Ishikawa (cell line): ENCODE measurements around the gene CLCA1.

Experiments
- CEBPB ChIP-seq: IDR thresholded peaks from 2 replicates; pipeline ENCODE4 v1.6.1; 2012
- CREB1 ChIP-seq: IDR thresholded peaks from 2 replicates; pipeline ENCODE4 v1.6.1; 2012; ENCODE audit warnings: low read depth
- EGR1 ChIP-seq: IDR thresholded peaks from 2 replicates; pipeline ENCODE4 v1.6.1; 2012
- EP300 ChIP-seq: IDR thresholded peaks from 2 replicates; pipeline ENCODE4 v1.6.1; 2012; ENCODE audit warnings: borderline replicate concordance
- FOXM1 ChIP-seq: IDR thresholded peaks from 2 replicates; pipeline ENCODE4 v1.6.1; 2012; ENCODE audit warnings: low read depth, borderline replicate concordance
- MAX ChIP-seq: IDR thresholded peaks from 2 replicates; pipeline ENCODE4 v1.6.1; 2012
- NFIC ChIP-seq: IDR thresholded peaks from 2 replicates; pipeline ENCODE4 v1.6.1; 2012
- RAD21 ChIP-seq: IDR thresholded peaks from 2 replicates; pipeline ENCODE4 v1.6.1; 2012; ENCODE audit warnings: low read depth
- REST ChIP-seq: IDR thresholded peaks from 2 replicates; pipeline ENCODE4 v1.6.1; 2012; ENCODE audit warnings: low read depth, mild to moderate bottlenecking
- TAF1 ChIP-seq: IDR thresholded peaks from 2 replicates; pipeline ENCODE4 v1.6.1; 2012; ENCODE audit warnings: low read depth, mild to moderate bottlenecking
- TCF12 ChIP-seq: IDR thresholded peaks from 2 replicates; pipeline ENCODE4 v1.6.1; 2012; ENCODE audit warnings: low read depth
- TEAD4 ChIP-seq: IDR thresholded peaks from 2 replicates; pipeline ENCODE4 v1.6.1; 2012
- USF1 ChIP-seq: IDR thresholded peaks from 2 replicates; pipeline ENCODE4 v1.6.1; 2012
- YY1 ChIP-seq: IDR thresholded peaks from 2 replicates; pipeline ENCODE4 v1.6.1; 2012; ENCODE audit warnings: low read depth
- ZBTB7A ChIP-seq: IDR thresholded peaks from 2 replicates; pipeline ENCODE4 v1.6.1; 2012; ENCODE audit warnings: low read depth

CLCA1 gene

GRCh38 chr1:86464819-86465218 is 3.9 kb upstream of the CLCA1 start:
- TF ChIP-seq TEAD4 (no peak), FOXM1 (no peak), YY1 (no peak)

GRCh38 chr1:86466109-86466844 is 2.5 kb upstream of the CLCA1 start:
- no peak for TF ChIP-seq REST
- no peak for TF ChIP-seq USF1
- TF ChIP-seq YY1, result no peak
- TF ChIP-seq TEAD4, result no peak
- TF ChIP-seq CEBPB, result no peak
- TF ChIP-seq TAF1, result no peak
- no peak for TF ChIP-seq EP300
- TF ChIP-seq NFIC, result no peak
- no peak for TF ChIP-seq MAX
- no peak for TF ChIP-seq ZBTB7A
- TF ChIP-seq CREB1, result no peak
- no peak for TF ChIP-seq RAD21
- no peak for TF ChIP-seq EGR1

GRCh38 chr1:86466986-86467385 is 1.7 kb upstream of the CLCA1 start:
- TF ChIP-seq EP300, result no peak
- no peak for TF ChIP-seq MAX
- no peak for TF ChIP-seq TCF12
- TF ChIP-seq REST, result no peak
- no peak for TF ChIP-seq YY1
- TF ChIP-seq NFIC, result no peak
- TF ChIP-seq ZBTB7A, result no peak
- TF ChIP-seq CREB1, result no peak
- no peak for TF ChIP-seq TEAD4
- no peak for TF ChIP-seq TAF1
- TF ChIP-seq USF1, result no peak

- no peak for TF ChIP-seq REST
- TF ChIP-seq NFIC, result no peak
- no peak for TF ChIP-seq MAX
- no peak for TF ChIP-seq YY1
- no peak for TF ChIP-seq TAF1
- no peak for TF ChIP-seq CREB1
- no peak for TF ChIP-seq TCF12
- TF ChIP-seq FOXM1, result no peak
- TF ChIP-seq RAD21, result no peak
- TF ChIP-seq USF1, result no peak
- TF ChIP-seq TEAD4, result no peak
- no peak for TF ChIP-seq CEBPB
- no peak for TF ChIP-seq ZBTB7A
- TF ChIP-seq EGR1, result no peak
- TF ChIP-seq EP300, result no peak
Measured at GRCh38 chr1:86470859-86471258, 2.1 kb downstream of the CLCA1 start.
